A673 (cell line): ENCODE results near the gene ULK4. TPM values are rescaled to one million over a fixed set of nuclear protein-coding genes. Genes with fewer than 3 reads are reported as not detected.

Source experiments
- BruUV-seq: library from RNA; stranded (reverse); fragments of 400-500 nt; replicated peaks from 2 replicates; lab custom pipeline; 2021; lab: Mats Ljungman, UMichigan
- CTCF ChIA-PET: fragments of 300-600 bp; sonication (Branson Sonifier 250); formaldehyde crosslinking; loops from one replicate; lab custom pipeline; 2022; ENCODE audit warnings: antibody characterized with exemption; lab: Charles Lee
- POLR2A ChIA-PET: fragments of 300-600 bp; sonication (Branson Sonifier 250); formaldehyde crosslinking; loops from one replicate; lab custom pipeline; 2022; ENCODE audit warnings: antibody characterized with exemption; ENCODE audit not compliant: low non-redundant PET; lab: Charles Lee
- DNase-seq: peaks from one replicate; pipeline ENCODE4 v3.0.0-alpha.2; 2015; ENCODE audit warnings: low spot score
- H3K27ac ChIP-seq: fragments of 200-600 bp; sonication (generic); 2 replicates; pipeline ENCODE4 v1.5.1; 2016; ENCODE audit warnings: mixed run types, low read depth, mild to moderate bottlenecking, mixed read lengths, antibody characterized with exemption, low read length; ENCODE audit not compliant: poor library complexity, severe bottlenecking
- H3K27me3 ChIP-seq: fragments of 200-600 bp; sonication (generic); replicated peaks from 2 replicates; pipeline ENCODE4 v1.6.1; 2017; ENCODE audit warnings: mixed run types, low read depth, mild to moderate bottlenecking, mixed read lengths, antibody characterized with exemption, low read length; ENCODE audit not compliant: insufficient read depth, poor library complexity
- H3K36me3 ChIP-seq: fragments of 200-600 bp; sonication (generic); 2 replicates; pipeline ENCODE4 v1.6.1; 2016; ENCODE audit warnings: mixed run types, mild to moderate bottlenecking, mixed read lengths, antibody characterized with exemption, low read length; ENCODE audit not compliant: insufficient read depth, poor library complexity, severe bottlenecking
- H3K4me1 ChIP-seq: fragments of 200-600 bp; sonication (generic); 2 replicates; pipeline ENCODE4 v1.6.1; 2017; ENCODE audit warnings: mixed run types, mild to moderate bottlenecking, mixed read lengths, antibody characterized with exemption, low read length; ENCODE audit not compliant: insufficient read depth, poor library complexity, severe bottlenecking
- H3K4me3 ChIP-seq: fragments of 200-600 bp; sonication (generic); 2 replicates; pipeline ENCODE4 v1.5.1; 2016; ENCODE audit warnings: low read depth, mixed run types, mild to moderate bottlenecking, mixed read lengths, low read length; ENCODE audit not compliant: poor library complexity, severe bottlenecking
- H3K9me3 ChIP-seq: fragments of 200-600 bp; sonication (generic); 2 replicates; pipeline ENCODE4 v1.6.1; 2016; ENCODE audit warnings: mixed run types, low read depth, mild to moderate bottlenecking, mixed read lengths, antibody characterized with exemption, low read length; ENCODE audit not compliant: poor library complexity, severe bottlenecking
- CTCF ChIP-seq: fragments of 300-800, 200-600 bp; sonication (generic); conservative IDR thresholded peaks from 2 replicates; pipeline ENCODE4 v1.5.1; 2017; ENCODE audit warnings: low read depth, mild to moderate bottlenecking, antibody characterized with exemption, low read length, moderate library complexity, mixed read lengths
- EZH2 ChIP-seq: fragments of 200-600 bp; sonication (generic); IDR thresholded peaks from 2 replicates; pipeline ENCODE4 v1.6.1; 2017; ENCODE audit warnings: borderline replicate concordance, low read depth, mild to moderate bottlenecking, mixed read lengths, antibody characterized with exemption, low read length; ENCODE audit not compliant: poor library complexity, severe bottlenecking
- intact Hi-C: fragments of 100-400 bp; cut with micrococcal nuclease; formaldehyde crosslinking; loops from one replicate; pipeline ENCODE4 v1.10.0; 2022; ENCODE audit not compliant: unreplicated experiment
- total RNA-seq: library from RNA; stranded (reverse); gene quantifications from 2 replicates; pipeline ENCODE4 v1.2.3, GENCODE V29; 2021

Gene ULK4
- total RNA-seq, 1 experiment from 2014 or later, result 7.4 TPM

GRCh38 chr3:41912280-41912679, 49.6 kb downstream of the ULK4 start:
- ChIA-PET POLR2A (no interaction called here), CTCF (no interaction called here)
- no peak for DNase-seq
- no TSS peak for BruUV-seq
- Histone ChIP-seq H3K36me3 (no peaks in the 10 kb centered on the region), H3K27ac (no peak overlapping the region), H3K4me3 (no peak overlapping the region), H3K4me1 (no peaks in the 10 kb centered on the region), H3K27me3 (no peaks in the 10 kb centered on the region), H3K9me3 (no peaks in the 10 kb centered on the region)
- TF ChIP-seq CTCF, result no peak
- TF ChIP-seq EZH2, result no peak
- intact Hi-C loops, result no loop called here

- TF ChIP-seq CTCF (no peak), EZH2 (no peak)
- no peaks in the 10 kb centered on the region for H3K36me3 ChIP-seq
- DNase-seq, result no peak
- no peak overlapping the region for H3K27ac ChIP-seq
- H3K27me3 ChIP-seq, result no peaks in the 10 kb centered on the region
- H3K4me3 ChIP-seq, result no peak overlapping the region
- no peaks in the 10 kb centered on the region for H3K4me1 ChIP-seq
- no peaks in the 10 kb centered on the region for H3K9me3 ChIP-seq
- no TSS peak for BruUV-seq
- POLR2A ChIA-PET, result no interaction called here
- intact Hi-C loops, result no loop called here
- CTCF ChIA-PET, result no interaction called here
Observed at GRCh38 chr3:41907330-41908073, 54.4 kb downstream of the ULK4 start.

DNA sequence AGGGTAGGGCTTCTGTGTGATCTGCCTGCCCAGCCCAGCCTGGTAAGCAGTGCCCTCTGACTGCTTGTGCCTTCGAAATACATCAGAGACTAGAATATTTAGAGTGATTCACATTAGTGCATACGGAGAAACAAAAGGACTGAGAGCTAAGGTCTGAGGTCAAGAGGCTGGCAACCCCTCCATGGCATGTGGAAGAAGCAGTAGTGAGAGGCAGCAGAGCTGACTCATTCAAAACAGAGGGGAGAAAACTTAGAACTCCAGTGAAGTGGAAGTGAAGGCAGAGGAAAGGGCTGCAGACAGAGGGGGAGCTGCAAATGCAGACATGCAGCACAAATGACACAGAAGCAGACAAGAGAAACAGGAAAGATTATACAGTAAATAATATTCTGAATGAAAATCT, 61.6 kb downstream of the ULK4 start:
- H3K27ac ChIP-seq, result no peak overlapping the region
- CTCF ChIA-PET, result no interaction called here
- H3K4me1 ChIP-seq, result no peaks in the 10 kb centered on the region
- H3K9me3 ChIP-seq, result no peaks in the 10 kb centered on the region
- BruUV-seq, result no TSS peak
- no peak overlapping the region for H3K4me3 ChIP-seq
- no peaks in the 10 kb centered on the region for H3K27me3 ChIP-seq
- no peak for DNase-seq
- TF ChIP-seq EZH2 (no peak), CTCF (no peak)
- H3K36me3 ChIP-seq, result no peaks in the 10 kb centered on the region
- intact Hi-C loops, result no loop called here
- POLR2A ChIA-PET, result no interaction called here
